HepG2 (cell line): ENCODE measurements around the gene SH3D21. TPM values are rescaled to one million over a fixed set of nuclear protein-coding genes. Genes with fewer than 3 reads are reported as not detected.

Experiments used
- ATAC-seq: fragments of 200-7000 bp; cut with Tn5 transposase; 3 replicates; pipeline ENCODE4 v1.9.1; 2020; ENCODE audit warnings: mild to moderate bottlenecking, moderate library complexity
- BruUV-seq: library from RNA; stranded (reverse); fragments of 400-500 nt; replicated peaks from 2 replicates; lab custom pipeline; 2021; lab: Mats Ljungman, UMichigan
- CTCF ChIA-PET: fragments of 300-600 bp; formaldehyde crosslinking; extraction: SDS; loops from one replicate; lab custom pipeline; 2021; ENCODE audit warnings: low total read pairs, inconsistent platforms, low intra/inter-chr PET ratio; lab: Yijun Ruan, JAX
- POLR2A ChIA-PET: fragments of 350-600 bp; sonication (Branson Sonifier 250); formaldehyde crosslinking; loops from one replicate; lab custom pipeline; 2020; ENCODE audit warnings: antibody characterized with exemption, inconsistent platforms; lab: Yijun Ruan, JAX
- DNase-seq: peaks from one replicate; pipeline ENCODE4 v3.0.0-alpha.2; 2015; ENCODE audit warnings: low spot score
- FAIRE-seq: peaks from 3 replicates; lab custom pipeline; 2011; peaks lifted over from hg19 to GRCh38; lab: Jason Lieb, UNC
- H2AFZ ChIP-seq: one replicate; pipeline ENCODE4 v1.6.1; 2011; ENCODE audit warnings: low read length, inconsistent platforms
- H3K27ac ChIP-seq: fragments of 300-600 bp; 3 replicates; pipeline ENCODE4 v1.8.0; 2011; ENCODE audit warnings: mixed run types, mild to moderate bottlenecking, mixed read lengths, low read length, inconsistent platforms; ENCODE audit not compliant: insufficient read depth; ENCODE audit errors: extremely low read length
- H3K27me3 ChIP-seq, 2 experiments: fragments of 200-600 bp in 1 of 2; 2 replicates in 1 of 2; 3 replicates in 1 of 2; pipeline versions ENCODE4 v1.6.0 to v1.8.0; 2011; ENCODE audit warnings: low read length in 2 of 2, mild to moderate bottlenecking in 2 of 2, moderate library complexity in 2 of 2, inconsistent platforms in 1 of 2; ENCODE audit not compliant: insufficient read depth in 2 of 2, control insufficient read depth in 1 of 2
- H3K36me3 ChIP-seq, 2 experiments: fragments of 200-600 bp in 1 of 2; replicated peaks in 1 of 2; 2 replicates in 1 of 2; 3 replicates in 1 of 2; pipeline versions ENCODE4 v1.5.1 to v1.8.0; 2011; ENCODE audit warnings: low read length in 2 of 2, inconsistent platforms in 1 of 2; ENCODE audit not compliant: insufficient read depth in 2 of 2, control insufficient read depth in 1 of 2
- H3K4me1 ChIP-seq: 2 replicates; pipeline ENCODE4 v1.5.1; 2012; ENCODE audit warnings: low read length, inconsistent platforms; ENCODE audit not compliant: insufficient read depth
- H3K4me2 ChIP-seq: 2 replicates; pipeline ENCODE4 v1.6.0; 2011; ENCODE audit warnings: low read depth, low read length, inconsistent platforms
- H3K4me3 ChIP-seq, 3 experiments: fragments of 200-600 bp in 1 of 3; sonication (generic), shearing (Covaris generic) in 1 of 3; replicated peaks in 1 of 3; 2 replicates each; pipeline ENCODE4 v1.5.1; 2011 to 2016; ENCODE audit warnings: low read length in 3 of 3, inconsistent platforms in 2 of 3, low read depth in 2 of 3, mild to moderate bottlenecking in 2 of 3, control low read depth in 1 of 3, mixed read lengths in 1 of 3; ENCODE audit not compliant: insufficient read depth in 1 of 3
- H3K79me2 ChIP-seq: one replicate; pipeline ENCODE4 v1.6.1; 2011; ENCODE audit warnings: low read length, inconsistent platforms; ENCODE audit not compliant: insufficient read depth
- H3K9ac ChIP-seq: 2 replicates; pipeline ENCODE4 v1.6.0; 2011; ENCODE audit warnings: mild to moderate bottlenecking, low read depth, low read length, inconsistent platforms; ENCODE audit not compliant: insufficient read depth
- H3K9me3 ChIP-seq: 2 replicates; pipeline ENCODE4 v1.5.1; 2012; ENCODE audit warnings: mild to moderate bottlenecking, low read length
- H4K20me1 ChIP-seq: 2 replicates; pipeline ENCODE4 v1.6.0; 2011; ENCODE audit warnings: inconsistent platforms, mild to moderate bottlenecking, low read length, moderate library complexity; ENCODE audit not compliant: insufficient read depth
- CEBPG ChIP-seq: IDR thresholded peaks from 2 replicates; pipeline ENCODE4 v1.6.1; 2016
- DNMT3B ChIP-seq: conservative IDR thresholded peaks from 2 replicates; pipeline ENCODE4 v1.6.1; 2016; ENCODE audit warnings: missing biosample characterization, control low read depth
- FOXO1 ChIP-seq: sonication (generic); formaldehyde crosslinking; IDR thresholded peaks from 2 replicates; pipeline ENCODE4 v1.4.0; 2020; ENCODE audit warnings: missing genetic modification reagents
- ISL2 ChIP-seq: sonication (generic); formaldehyde crosslinking; IDR thresholded peaks from 2 replicates; pipeline ENCODE4 v1.5.0; 2020; ENCODE audit warnings: missing genetic modification reagents
- JUND ChIP-seq: sonication (generic); formaldehyde crosslinking; IDR thresholded peaks from 2 replicates; pipeline ENCODE4 v1.8.0; 2022; ENCODE audit warnings: mild to moderate bottlenecking, missing genetic modification reagents
- PAX8 ChIP-seq: sonication (generic); formaldehyde crosslinking; IDR thresholded peaks from 2 replicates; pipeline ENCODE4 v1.8.0; 2022; ENCODE audit warnings: mild to moderate bottlenecking, missing genetic modification reagents, borderline replicate concordance
- SALL2 ChIP-seq: sonication (generic); formaldehyde crosslinking; IDR thresholded peaks from 2 replicates; pipeline ENCODE4 v1.8.1; 2023; ENCODE audit warnings: mild to moderate bottlenecking, missing genetic modification reagents, inconsistent platforms
- SETDB1 ChIP-seq: sonication (generic); formaldehyde crosslinking; IDR thresholded peaks from 2 replicates; pipeline ENCODE4 v1.5.1; 2020; ENCODE audit warnings: missing genetic modification reagents, mild to moderate bottlenecking, borderline replicate concordance
- ZMYM3 ChIP-seq: sonication (generic); formaldehyde crosslinking; IDR thresholded peaks from 2 replicates; pipeline ENCODE4 v1.5.1; 2020; ENCODE audit warnings: mild to moderate bottlenecking, missing genetic modification reagents
- ZNF607 ChIP-seq: sonication (generic); formaldehyde crosslinking; IDR thresholded peaks from 2 replicates; pipeline ENCODE4 v1.5.1; 2020; ENCODE audit warnings: missing genetic modification reagents, mild to moderate bottlenecking, borderline replicate concordance
- ZNF616 ChIP-seq: sonication (generic); formaldehyde crosslinking; IDR thresholded peaks from 2 replicates; pipeline ENCODE4 v1.5.0; 2020; ENCODE audit warnings: low read depth, mild to moderate bottlenecking, missing genetic modification reagents
- WGBS: methylation state at CpG from one replicate; pipeline ENCODE4 v1.1.6; 2017; ENCODE audit warnings: low lambda C conversion rate; 5-methylcytosine and 5-hydroxymethylcytosine counted together
- in situ Hi-C: cut with HindIII; loops from 2 replicates; pipeline ENCODE4 v1.10.0; 2017; ENCODE audit warnings: low pct_unique_long_range_greater_than_20kb; ENCODE audit not compliant: extremely low pct_ligation_motif_present
- intact Hi-C: fragments of 100-400 bp; cut with micrococcal nuclease; formaldehyde crosslinking; loops from one replicate; pipeline ENCODE4 v1.10.0; 2022; ENCODE audit not compliant: unreplicated experiment
- polyA plus RNA-seq, 8 experiments: library from polyadenylated mRNA; depleted of rRNA in 3 of 8; stranded (reverse) in 7 of 8; unstranded in 1 of 8; fragments of >200 nt; fragmentation: Illumina TruSeq in 4 of 8; extraction: Trizol in 4 of 8; gene quantifications; 2 replicates each; pipeline versions ENCODE4 v1.2.1 to v1.2.3, GENCODE V29; 2011 to 2016; ENCODE audit warnings: low read depth in 4 of 8, missing spikeins in 1 of 8, mixed read lengths in 1 of 8; ENCODE audit not compliant: insufficient read depth in 1 of 8
- total RNA-seq, 5 experiments: library from RNA; depleted of rRNA; stranded (reverse); fragments of >200 nt; fragmentation: Illumina TruSeq; extraction: Trizol; gene quantifications; 2 replicates each; pipeline ENCODE4 v1.2.3, GENCODE V29; 2016; ENCODE audit warnings: low read depth in 1 of 5
- TF ChIP-seq, protein P1 (sequence below): sonication (generic); formaldehyde crosslinking; IDR thresholded peaks from 2 replicates; pipeline ENCODE4 v1.4.0; 2020; ENCODE audit warnings: missing genetic modification reagents, borderline replicate concordance
- TF ChIP-seq, protein P2 (sequence below): IDR thresholded peaks from 2 replicates; pipeline ENCODE4 v1.6.1; 2016; ENCODE audit warnings: missing compliant biosample characterization, missing genetic modification reagents, borderline replicate concordance
- TF ChIP-seq, protein P3 (sequence below): sonication (generic); formaldehyde crosslinking; conservative IDR thresholded peaks from 2 replicates; pipeline ENCODE4 v1.4.0; 2020; ENCODE audit warnings: missing genetic modification reagents
- TF ChIP-seq, protein P4 (sequence below): IDR thresholded peaks from 2 replicates; pipeline ENCODE4 v1.6.1; 2016; ENCODE audit warnings: low read depth, missing genetic modification reagents, missing compliant biosample characterization

Gene SH3D21
- total and polyA plus RNA-seq, 2 of the 13 experiments (the other 11 are each of a cell fraction or from before 2014, with no cell fraction given) = 5.1 to 8.6 TPM

DNA sequence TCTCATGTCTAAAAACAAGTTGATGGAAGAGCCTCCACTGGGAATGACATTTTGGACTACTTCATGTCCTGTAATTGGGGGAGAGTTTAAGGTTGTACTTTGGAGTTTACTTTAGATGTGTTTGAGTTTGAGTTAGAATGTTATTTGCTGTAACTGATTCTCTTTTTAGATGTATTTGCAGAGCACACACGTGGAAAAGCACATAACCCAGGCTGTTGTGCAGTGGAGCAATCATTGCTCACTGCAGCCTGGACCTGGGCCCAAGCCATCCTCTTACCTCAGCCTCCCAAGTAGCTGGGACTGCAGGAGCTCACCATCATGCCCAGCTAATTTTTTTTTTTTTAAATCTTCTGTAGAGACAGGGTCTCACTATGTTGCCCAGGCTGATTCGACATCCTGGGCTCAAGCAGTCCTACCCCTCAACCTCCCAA is 36.7 kb upstream of the SH3D21 start:
- in situ Hi-C loops (no loop called here), intact Hi-C loops (loop anchor here (1.0 to 5.0 kb wide), 2 partner anchors 16 to 47 kb away; partner anchors contain the start of gene THRAP3)
- DNase-seq (peak; percentile 94), FAIRE-seq (peak; percentile 99), ATAC-seq (peak; percentile 99)
- H4K20me1 ChIP-seq = peaks cover 13% of the 10 kb centered on the region; the same call in 1 of the 2 replicates
- no peaks in the 10 kb centered on the region for H3K9me3 ChIP-seq
- H3K4me1 ChIP-seq = peaks cover 76% of the 10 kb centered on the region
- peaks cover 9 to 40% of the 10 kb centered on the region in 2 experiments for H3K36me3 ChIP-seq
- H3K27me3 ChIP-seq = no peaks in the 10 kb centered on the region
- WGBS = 0% methylated on average over 2 of the region's 2 CpGs
- ChIA-PET POLR2A (interaction anchor here (0.6 to 3.1 kb wide), 19 partner anchors 9 to 132 kb away, joined by 3 to 56 read pairs (median 4); partner anchors contain the start of genes EVA1B, SH3D21, THRAP3 and TRAPPC3), CTCF (interaction anchor here (0.9 kb wide), 1 partner anchor 16 kb away, joined by 3 read pairs; no protein-coding TSS in a partner anchor)
- H3K9ac ChIP-seq = peak overlapping the region; percentile 55; the same call in 1 of the 2 replicates
- H3K79me2 ChIP-seq = peaks cover 72% of the 10 kb centered on the region
- H3K4me2 ChIP-seq = peak overlapping the region; percentile 69
- peak overlapping the region in 2 of 3 experiments; percentile 28 to 32; a peak in 2 of 6 replicates for H3K4me3 ChIP-seq
- H2AFZ ChIP-seq = no peak overlapping the region
- BruUV-seq = no TSS peak
- H3K27ac ChIP-seq = peak overlapping the region; percentile 85
- TF ChIP-seq PAX8 (CRISPR knock-in tag) = no peak
- TF ChIP-seq ISL2 = peak; percentile 87
- TF ChIP-seq ZMYM3 (CRISPR knock-in tag) = 0 out of 2 replicates have a peak, but pooled peaks have one; percentile 63
- TF ChIP-seq ZNF616 (CRISPR knock-in tag) = no peak
- 0 out of 2 replicates have a peak, but pooled peaks have one; percentile 29 for TF ChIP-seq SALL2 (CRISPR knock-in tag)
- TF ChIP-seq, protein P1, sequence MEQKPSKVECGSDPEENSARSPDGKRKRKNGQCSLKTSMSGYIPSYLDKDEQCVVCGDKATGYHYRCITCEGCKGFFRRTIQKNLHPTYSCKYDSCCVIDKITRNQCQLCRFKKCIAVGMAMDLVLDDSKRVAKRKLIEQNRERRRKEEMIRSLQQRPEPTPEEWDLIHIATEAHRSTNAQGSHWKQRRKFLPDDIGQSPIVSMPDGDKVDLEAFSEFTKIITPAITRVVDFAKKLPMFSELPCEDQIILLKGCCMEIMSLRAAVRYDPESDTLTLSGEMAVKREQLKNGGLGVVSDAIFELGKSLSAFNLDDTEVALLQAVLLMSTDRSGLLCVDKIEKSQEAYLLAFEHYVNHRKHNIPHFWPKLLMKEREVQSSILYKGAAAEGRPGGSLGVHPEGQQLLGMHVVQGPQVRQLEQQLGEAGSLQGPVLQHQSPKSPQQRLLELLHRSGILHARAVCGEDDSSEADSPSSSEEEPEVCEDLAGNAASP (CRISPR knock-in tag) = peak; percentile 78
- peak; percentile 91 for TF ChIP-seq CEBPG (CRISPR knock-in tag)
- TF ChIP-seq ZNF607 (CRISPR knock-in tag) = no peak
- TF ChIP-seq FOXO1 = peak; percentile 85
- TF ChIP-seq, protein P2, sequence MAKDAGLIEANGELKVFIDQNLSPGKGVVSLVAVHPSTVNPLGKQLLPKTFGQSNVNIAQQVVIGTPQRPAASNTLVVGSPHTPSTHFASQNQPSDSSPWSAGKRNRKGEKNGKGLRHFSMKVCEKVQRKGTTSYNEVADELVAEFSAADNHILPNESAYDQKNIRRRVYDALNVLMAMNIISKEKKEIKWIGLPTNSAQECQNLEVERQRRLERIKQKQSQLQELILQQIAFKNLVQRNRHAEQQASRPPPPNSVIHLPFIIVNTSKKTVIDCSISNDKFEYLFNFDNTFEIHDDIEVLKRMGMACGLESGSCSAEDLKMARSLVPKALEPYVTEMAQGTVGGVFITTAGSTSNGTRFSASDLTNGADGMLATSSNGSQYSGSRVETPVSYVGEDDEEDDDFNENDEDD (CRISPR knock-in tag) = peak; percentile 29; the same call in 1 of the 2 replicates
- TF ChIP-seq SETDB1 (CRISPR knock-in tag) = no peak
- 0 out of 2 replicates have a peak, but pooled peaks have one; percentile 68 for TF ChIP-seq DNMT3B
- TF ChIP-seq, protein P3, sequence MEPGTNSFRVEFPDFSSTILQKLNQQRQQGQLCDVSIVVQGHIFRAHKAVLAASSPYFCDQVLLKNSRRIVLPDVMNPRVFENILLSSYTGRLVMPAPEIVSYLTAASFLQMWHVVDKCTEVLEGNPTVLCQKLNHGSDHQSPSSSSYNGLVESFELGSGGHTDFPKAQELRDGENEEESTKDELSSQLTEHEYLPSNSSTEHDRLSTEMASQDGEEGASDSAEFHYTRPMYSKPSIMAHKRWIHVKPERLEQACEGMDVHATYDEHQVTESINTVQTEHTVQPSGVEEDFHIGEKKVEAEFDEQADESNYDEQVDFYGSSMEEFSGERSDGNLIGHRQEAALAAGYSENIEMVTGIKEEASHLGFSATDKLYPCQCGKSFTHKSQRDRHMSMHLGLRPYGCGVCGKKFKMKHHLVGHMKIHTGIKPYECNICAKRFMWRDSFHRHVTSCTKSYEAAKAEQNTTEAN (CRISPR knock-in tag) = peak; percentile 86
- TF ChIP-seq, protein P4, sequence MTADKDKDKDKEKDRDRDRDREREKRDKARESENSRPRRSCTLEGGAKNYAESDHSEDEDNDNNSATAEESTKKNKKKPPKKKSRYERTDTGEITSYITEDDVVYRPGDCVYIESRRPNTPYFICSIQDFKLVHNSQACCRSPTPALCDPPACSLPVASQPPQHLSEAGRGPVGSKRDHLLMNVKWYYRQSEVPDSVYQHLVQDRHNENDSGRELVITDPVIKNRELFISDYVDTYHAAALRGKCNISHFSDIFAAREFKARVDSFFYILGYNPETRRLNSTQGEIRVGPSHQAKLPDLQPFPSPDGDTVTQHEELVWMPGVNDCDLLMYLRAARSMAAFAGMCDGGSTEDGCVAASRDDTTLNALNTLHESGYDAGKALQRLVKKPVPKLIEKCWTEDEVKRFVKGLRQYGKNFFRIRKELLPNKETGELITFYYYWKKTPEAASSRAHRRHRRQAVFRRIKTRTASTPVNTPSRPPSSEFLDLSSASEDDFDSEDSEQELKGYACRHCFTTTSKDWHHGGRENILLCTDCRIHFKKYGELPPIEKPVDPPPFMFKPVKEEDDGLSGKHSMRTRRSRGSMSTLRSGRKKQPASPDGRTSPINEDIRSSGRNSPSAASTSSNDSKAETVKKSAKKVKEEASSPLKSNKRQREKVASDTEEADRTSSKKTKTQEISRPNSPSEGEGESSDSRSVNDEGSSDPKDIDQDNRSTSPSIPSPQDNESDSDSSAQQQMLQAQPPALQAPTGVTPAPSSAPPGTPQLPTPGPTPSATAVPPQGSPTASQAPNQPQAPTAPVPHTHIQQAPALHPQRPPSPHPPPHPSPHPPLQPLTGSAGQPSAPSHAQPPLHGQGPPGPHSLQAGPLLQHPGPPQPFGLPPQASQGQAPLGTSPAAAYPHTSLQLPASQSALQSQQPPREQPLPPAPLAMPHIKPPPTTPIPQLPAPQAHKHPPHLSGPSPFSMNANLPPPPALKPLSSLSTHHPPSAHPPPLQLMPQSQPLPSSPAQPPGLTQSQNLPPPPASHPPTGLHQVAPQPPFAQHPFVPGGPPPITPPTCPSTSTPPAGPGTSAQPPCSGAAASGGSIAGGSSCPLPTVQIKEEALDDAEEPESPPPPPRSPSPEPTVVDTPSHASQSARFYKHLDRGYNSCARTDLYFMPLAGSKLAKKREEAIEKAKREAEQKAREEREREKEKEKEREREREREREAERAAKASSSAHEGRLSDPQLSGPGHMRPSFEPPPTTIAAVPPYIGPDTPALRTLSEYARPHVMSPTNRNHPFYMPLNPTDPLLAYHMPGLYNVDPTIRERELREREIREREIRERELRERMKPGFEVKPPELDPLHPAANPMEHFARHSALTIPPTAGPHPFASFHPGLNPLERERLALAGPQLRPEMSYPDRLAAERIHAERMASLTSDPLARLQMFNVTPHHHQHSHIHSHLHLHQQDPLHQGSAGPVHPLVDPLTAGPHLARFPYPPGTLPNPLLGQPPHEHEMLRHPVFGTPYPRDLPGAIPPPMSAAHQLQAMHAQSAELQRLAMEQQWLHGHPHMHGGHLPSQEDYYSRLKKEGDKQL = peak; percentile 86
- peak; percentile 52; the same call in 1 of the 2 replicates for TF ChIP-seq JUND (CRISPR knock-in tag)
